Adrenal gland (tissue), 5 donors: Measurements from ENCODE around the gene PDCD1LG2.

Experiments used
- POLR2A ChIP-seq, 2 donors: fragments of 450-650 bp; IDR thresholded peaks; one replicate each; pipeline ENCODE4 v1.6.1; 2017; ENCODE audit warnings: antibody characterized with exemption in 2 of 2, mild to moderate bottlenecking in 2 of 2, moderate library complexity in 1 of 2
- TF ChIP-seq, protein P1 (sequence below), 6 experiments: fragments of 450-650 bp in 4 of 6; fragments of 200-600 bp in 2 of 6; sonication (generic) in 1 of 6; IDR thresholded peaks; 1 replicate in 5 of 6; 2 replicates in 1 of 6; pipeline versions ENCODE4 v1.5.1 to v1.8.0; 2016 to 2021; ENCODE audit warnings: antibody characterized with exemption in 6 of 6, mild to moderate bottlenecking in 2 of 6, moderate library complexity in 1 of 6
- donor health status: DM: no; HTN: no; CAD: no.

DNA sequence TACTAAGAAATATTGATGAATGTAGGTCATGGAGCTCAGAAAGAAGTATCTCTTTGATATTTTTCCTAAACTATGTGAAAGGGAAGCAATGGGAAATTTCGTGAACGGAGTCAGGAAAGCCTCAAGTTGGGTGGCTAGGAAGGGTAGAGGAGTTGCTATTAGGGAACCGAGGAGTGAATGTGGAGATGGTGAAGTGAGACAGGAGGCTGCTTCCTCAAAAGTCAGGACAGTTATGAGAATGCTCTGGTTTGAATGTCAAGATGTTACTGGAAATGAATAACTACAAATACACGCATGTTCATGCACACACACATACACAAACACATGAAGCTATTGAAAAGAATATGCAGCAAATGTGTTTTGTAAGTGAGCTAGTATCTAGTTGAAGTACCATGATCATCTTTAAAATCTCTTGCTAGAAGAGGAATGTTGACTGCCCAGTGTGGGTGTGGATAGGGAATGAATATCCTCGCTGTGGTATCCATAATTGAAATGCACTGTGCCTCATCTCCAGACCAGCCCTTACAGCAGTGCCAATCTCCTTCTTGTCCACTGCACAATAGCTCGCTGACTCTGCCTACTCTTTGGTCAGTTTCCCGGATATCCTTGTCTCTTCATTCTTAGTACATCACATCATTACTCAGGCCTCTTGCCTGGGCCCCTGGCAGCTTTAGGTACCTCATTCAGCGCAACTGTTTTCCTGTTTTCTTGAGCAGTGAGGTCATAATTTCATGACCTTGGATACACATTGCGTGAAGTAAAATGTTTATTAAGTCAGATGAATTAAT lies 21.9 kb upstream of the PDCD1LG2 start:
- TF ChIP-seq, protein P1, sequence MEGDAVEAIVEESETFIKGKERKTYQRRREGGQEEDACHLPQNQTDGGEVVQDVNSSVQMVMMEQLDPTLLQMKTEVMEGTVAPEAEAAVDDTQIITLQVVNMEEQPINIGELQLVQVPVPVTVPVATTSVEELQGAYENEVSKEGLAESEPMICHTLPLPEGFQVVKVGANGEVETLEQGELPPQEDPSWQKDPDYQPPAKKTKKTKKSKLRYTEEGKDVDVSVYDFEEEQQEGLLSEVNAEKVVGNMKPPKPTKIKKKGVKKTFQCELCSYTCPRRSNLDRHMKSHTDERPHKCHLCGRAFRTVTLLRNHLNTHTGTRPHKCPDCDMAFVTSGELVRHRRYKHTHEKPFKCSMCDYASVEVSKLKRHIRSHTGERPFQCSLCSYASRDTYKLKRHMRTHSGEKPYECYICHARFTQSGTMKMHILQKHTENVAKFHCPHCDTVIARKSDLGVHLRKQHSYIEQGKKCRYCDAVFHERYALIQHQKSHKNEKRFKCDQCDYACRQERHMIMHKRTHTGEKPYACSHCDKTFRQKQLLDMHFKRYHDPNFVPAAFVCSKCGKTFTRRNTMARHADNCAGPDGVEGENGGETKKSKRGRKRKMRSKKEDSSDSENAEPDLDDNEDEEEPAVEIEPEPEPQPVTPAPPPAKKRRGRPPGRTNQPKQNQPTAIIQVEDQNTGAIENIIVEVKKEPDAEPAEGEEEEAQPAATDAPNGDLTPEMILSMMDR (IDR thresholded peaks at IDR 0.05): no peak
- TF ChIP-seq POLR2A (IDR thresholded peaks at IDR 0.05): no peak
